Effector memory CD8-positive, alpha-beta T cell (primary cell): ENCODE data around the gene CLDN9.

ENCODE experiments used
- ATAC-seq: fragments of 150-1000 bp; cut with Tn5 transposase; replicated peaks from 2 replicates; pipeline ENCODE4 v1.10.0; 2021; ENCODE audit warnings: mild to moderate bottlenecking, moderate library complexity
- DNase-seq, 3 experiments: peaks; one replicate each; pipeline ENCODE4 v3.0.0; 2021
- H3K27ac Mint-ChIP-seq, 2 donors: one replicate each; pipeline ENCODE4 v1.8.0; 2022; ENCODE audit warnings: mild to moderate bottlenecking in 2 of 2, mixed read lengths in 2 of 2, moderate library complexity in 2 of 2
- H3K27me3 Mint-ChIP-seq, 2 donors: one replicate each; pipeline ENCODE4 v1.8.0; 2022; ENCODE audit warnings: mixed read lengths in 2 of 2
- H3K36me3 Mint-ChIP-seq: one replicate; pipeline ENCODE4 v1.8.0; 2022; ENCODE audit warnings: mild to moderate bottlenecking, moderate library complexity, mixed read lengths; ENCODE audit not compliant: insufficient read depth
- H3K4me1 Mint-ChIP-seq, 2 donors: one replicate each; pipeline ENCODE4 v1.8.0; 2022; ENCODE audit warnings: low read depth in 2 of 2, mixed read lengths in 2 of 2
- H3K4me3 Mint-ChIP-seq, 2 donors: one replicate each; pipeline ENCODE4 v1.8.0; 2022; ENCODE audit warnings: mild to moderate bottlenecking in 2 of 2, mixed read lengths in 2 of 2, moderate library complexity in 2 of 2
- H3K9me3 Mint-ChIP-seq, 2 donors: one replicate each; pipeline ENCODE4 v1.8.0; 2022; ENCODE audit warnings: mixed read lengths in 2 of 2

The CLDN9 gene

GRCh38 chr16:2979669-2980226 is 33.0 kb upstream of the CLDN9 start:
- peaks cover 4% of the 10 kb centered on the region for H3K36me3 Mint-ChIP-seq
- H3K27me3 Mint-ChIP-seq: no peaks in the 10 kb centered on the region
- peak overlapping the region; percentile 74 to 78 for H3K4me3 Mint-ChIP-seq
- H3K27ac Mint-ChIP-seq: no peak overlapping the region
- H3K4me1 Mint-ChIP-seq: peaks cover 11 to 15% of the 10 kb centered on the region in 2 donors
- no peaks in the 10 kb centered on the region for H3K9me3 Mint-ChIP-seq
- ATAC-seq (no peak), DNase-seq (no peak)

- Mint-ChIP-seq H3K4me3 (peak within 1 kb of the TSS; percentile 74 to 78), H3K9me3 (no peaks in the 10 kb centered on the region), H3K27ac (peak within 1 kb of the TSS; percentile 84 to 88), H3K36me3 (peaks cover 4% of the 10 kb centered on the region), H3K4me1 (peaks cover 11 to 15% of the 10 kb centered on the region in 2 donors), H3K27me3 (no peaks in the 10 kb centered on the region)
- ATAC-seq (peak; percentile 93), DNase-seq (peak; percentile 93 to 97 (median 94))
These were observed 32.2 kb upstream of the CLDN9 start, which contains the start of gene PKMYT1 for GRCh38 chr16:2980227-2981176. TSS of gene PKMYT1 (minus strand) at chr16:2980446. CDS start at chr16:2979657, 789 bp downstream.

- H3K36me3 Mint-ChIP-seq: peaks cover 4% of the 10 kb centered on the region
- peaks cover under 1 to 2% of the 10 kb centered on the region in 2 donors for H3K27me3 Mint-ChIP-seq
- ATAC-seq (no peak), DNase-seq (no peak)
- peaks cover 11 to 15% of the 10 kb centered on the region in 2 donors for H3K4me1 Mint-ChIP-seq
- H3K27ac Mint-ChIP-seq: peak overlapping the region; percentile 84 to 88
- H3K4me3 Mint-ChIP-seq: peak overlapping the region; percentile 74 to 78
- H3K9me3 Mint-ChIP-seq: no peaks in the 10 kb centered on the region
These were observed 31.4 kb upstream of the CLDN9 start for GRCh38 chr16:2981177-2981898.

GRCh38 chr16:2981899-2982250 is 30.8 kb upstream of the CLDN9 start:
- DNase-seq (no peak), ATAC-seq (no peak)
- Mint-ChIP-seq H3K9me3 (no peaks in the 10 kb centered on the region), H3K4me1 (peaks cover 11 to 15% of the 10 kb centered on the region in 2 donors), H3K36me3 (peaks cover 4% of the 10 kb centered on the region), H3K4me3 (peak overlapping the region; percentile 74 to 78), H3K27me3 (peaks cover 5 to 7% of the 10 kb centered on the region in 2 donors), H3K27ac (peak overlapping the region; percentile 84 to 88)

GRCh38 chr16:2982402-2982801 is 30.3 kb upstream of the CLDN9 start:
- H3K4me1 Mint-ChIP-seq: peaks cover 11 to 15% of the 10 kb centered on the region in 2 donors
- ATAC-seq (no peak), DNase-seq (no peak)
- H3K27me3 Mint-ChIP-seq: peaks cover 5 to 9% of the 10 kb centered on the region in 2 donors
- H3K4me3 Mint-ChIP-seq: peak overlapping the region; percentile 19 to 78
- H3K9me3 Mint-ChIP-seq: no peaks in the 10 kb centered on the region
- H3K27ac Mint-ChIP-seq: no peak overlapping the region
- peaks cover 4% of the 10 kb centered on the region for H3K36me3 Mint-ChIP-seq

GRCh38 chr16:2983706-2984136 is 29.0 kb upstream of the CLDN9 start:
- ATAC-seq (peak; percentile 47), DNase-seq (peak; percentile 36 to 43 (median 41))
- Mint-ChIP-seq H3K9me3 (no peaks in the 10 kb centered on the region), H3K27me3 (peaks cover 5 to 15% of the 10 kb centered on the region in 2 donors), H3K4me1 (peaks cover 11 to 15% of the 10 kb centered on the region in 2 donors), H3K36me3 (peaks cover 4% of the 10 kb centered on the region), H3K27ac (no peak overlapping the region), H3K4me3 (peak overlapping the region; percentile 31 to 55)

GRCh38 chr16:2985462-2985861 is 27.3 kb upstream of the CLDN9 start:
- no peaks in the 10 kb centered on the region for H3K9me3 Mint-ChIP-seq
- DNase-seq: no peak
- peaks cover 5 to 33% of the 10 kb centered on the region in 2 donors for H3K27me3 Mint-ChIP-seq
- H3K36me3 Mint-ChIP-seq: peaks cover 4% of the 10 kb centered on the region
- H3K4me3 Mint-ChIP-seq: no peak overlapping the region
- peaks cover 11% of the 10 kb centered on the region in 2 donors for H3K4me1 Mint-ChIP-seq
- H3K27ac Mint-ChIP-seq: no peak overlapping the region
- ATAC-seq: no peak

- Mint-ChIP-seq H3K9me3 (no peaks in the 10 kb centered on the region), H3K4me1 (peaks cover 10 to 11% of the 10 kb centered on the region in 2 donors), H3K27me3 (peaks cover 5 to 37% of the 10 kb centered on the region in 2 donors), H3K4me3 (no peak overlapping the region), H3K27ac (no peak overlapping the region), H3K36me3 (peaks cover 4% of the 10 kb centered on the region)
- ATAC-seq (no peak), DNase-seq (no peak)
These were observed 26.8 kb upstream of the CLDN9 start for GRCh38 chr16:2985893-2986355.

- Mint-ChIP-seq H3K36me3 (no peaks in the 10 kb centered on the region), H3K4me1 (peaks cover 5 to 6% of the 10 kb centered on the region in 2 donors), H3K9me3 (no peaks in the 10 kb centered on the region), H3K27ac (peak overlapping the region in 1 of 2 donors; percentile 38), H3K4me3 (no peak overlapping the region), H3K27me3 (peaks cover 5 to 37% of the 10 kb centered on the region in 2 donors)
- no peak for ATAC-seq
- DNase-seq: no peak
These were observed 26.0 kb upstream of the CLDN9 start for GRCh38 chr16:2986623-2987188.

- H3K4me3 Mint-ChIP-seq: no peak overlapping the region
These were observed 25.4 kb upstream of the CLDN9 start for GRCh38 chr16:2987286-2987685.

GRCh38 chr16:2987833-2988232 is 24.9 kb upstream of the CLDN9 start:
- Mint-ChIP-seq H3K4me3 (no peak overlapping the region), H3K9me3 (no peaks in the 10 kb centered on the region), H3K4me1 (peaks cover 4% of the 10 kb centered on the region in 2 donors), H3K36me3 (no peaks in the 10 kb centered on the region), H3K27ac (no peak overlapping the region), H3K27me3 (peaks cover 5 to 37% of the 10 kb centered on the region in 2 donors)
- ATAC-seq (no peak), DNase-seq (no peak)

More at GRCh38 chr16:2987286-2987685, 25.4 kb upstream of the CLDN9 start:
- no peak for DNase-seq
- Mint-ChIP-seq H3K4me1 (peaks cover 4% of the 10 kb centered on the region in 2 donors), H3K36me3 (no peaks in the 10 kb centered on the region), H3K9me3 (no peaks in the 10 kb centered on the region), H3K27me3 (peaks cover 5 to 37% of the 10 kb centered on the region in 2 donors), H3K27ac (no peak overlapping the region)
- ATAC-seq: no peak

GRCh38 chr16:2988590-2989099 is 24.1 kb upstream of the CLDN9 start:
- peaks cover 3 to 4% of the 10 kb centered on the region in 2 donors for H3K4me1 Mint-ChIP-seq
- peaks cover 5 to 37% of the 10 kb centered on the region in 2 donors for H3K27me3 Mint-ChIP-seq
- H3K36me3 Mint-ChIP-seq: no peaks in the 10 kb centered on the region
- DNase-seq (no peak), ATAC-seq (no peak)
- H3K9me3 Mint-ChIP-seq: no peaks in the 10 kb centered on the region
- no peak overlapping the region for H3K4me3 Mint-ChIP-seq
- no peak overlapping the region for H3K27ac Mint-ChIP-seq
